Measurements from ENCODE around the gene NBAS. TPM values are rescaled to one million over a fixed set of nuclear protein-coding genes. Genes with fewer than 3 reads are reported as not detected.

The NBAS gene
- total and polyA plus RNA-seq, 10 of the 15 experiments (the other 5 are each of a cell fraction or from before 2014, with no cell fraction given), result 4.3 to 32.7 (median 20.8) TPM

DNA sequence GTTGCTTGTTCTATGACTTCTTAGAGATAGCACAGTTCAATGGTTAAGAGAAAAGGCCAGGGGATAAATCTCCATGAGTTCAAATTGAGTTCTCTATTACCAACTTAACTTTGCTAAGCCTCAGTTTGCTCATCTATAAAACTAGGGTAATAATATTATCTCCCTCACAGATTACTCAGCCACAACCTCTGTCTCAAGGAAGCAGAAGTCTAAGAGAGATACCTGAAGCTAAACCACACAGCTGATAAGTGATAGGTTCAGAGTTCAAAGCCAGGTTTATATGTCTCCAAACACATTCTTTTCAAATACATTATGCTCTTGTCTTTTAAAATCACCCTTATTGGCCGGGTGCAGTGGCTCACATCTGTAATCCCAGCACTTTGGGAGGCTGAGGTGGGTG is 287.7 kb downstream of the NBAS start:
- no peak overlapping the region for H3K27ac ChIP-seq (ENCODE audit: control insufficient read depth, insufficient read depth)
- intact Hi-C loops (cut with micrococcal nuclease; ENCODE audit: unreplicated experiment) (no loop called here), in situ Hi-C loops (cut with MboI) (no loop called here)
- no peak overlapping the region for H2AFZ ChIP-seq (ENCODE audit: control insufficient read depth, low read depth, low read length)
- RAD21 ChIA-PET (ENCODE audit: unreplicated experiment), result no interaction called here
- POLR2A ChIA-PET, result interaction anchor here (0.7 kb wide), 1 partner anchor 79 kb away, joined by 3 read pairs; no protein-coding TSS in a partner anchor
- BruUV-seq (replicated peaks), result no TSS peak
- SMC1A ChIA-PET (ENCODE audit: uncharacterized antibody, unreplicated experiment), result interaction anchor here (0.8 kb wide), 1 partner anchor 23 kb away, joined by 4 read pairs; no protein-coding TSS in a partner anchor
- no peak overlapping the region for H3K4me2 ChIP-seq (ENCODE audit: control insufficient read depth, insufficient read depth)
- no peaks in the 10 kb centered on the region for H3K27me3 ChIP-seq (replicated peaks in 1 of 2; ENCODE audit: control insufficient read depth in 2 of 2, insufficient read depth in 2 of 2, low read length in 1 of 2)
- WGBS (ENCODE audit: insufficient coverage, insufficient replicate concordance, low lambda C conversion rate, missing lambda C conversion rate), result 35% methylated on average over 1 of the region's 1 CpG
- no peaks in the 10 kb centered on the region for H3K4me1 ChIP-seq (ENCODE audit: control insufficient read depth, insufficient read depth, low read length)
- FAIRE-seq (no peak), DNase-seq (ENCODE audit: low read depth, low spot score) (no peak), ATAC-seq (no peak)
- H3K79me2 ChIP-seq (ENCODE audit: control insufficient read depth, insufficient read depth, low read length), result no peaks in the 10 kb centered on the region
- no peaks in the 10 kb centered on the region for H3K9me3 ChIP-seq (replicated peaks; ENCODE audit: control insufficient read depth, insufficient read depth, low read length)
- TF ChIP-seq, protein P1, sequence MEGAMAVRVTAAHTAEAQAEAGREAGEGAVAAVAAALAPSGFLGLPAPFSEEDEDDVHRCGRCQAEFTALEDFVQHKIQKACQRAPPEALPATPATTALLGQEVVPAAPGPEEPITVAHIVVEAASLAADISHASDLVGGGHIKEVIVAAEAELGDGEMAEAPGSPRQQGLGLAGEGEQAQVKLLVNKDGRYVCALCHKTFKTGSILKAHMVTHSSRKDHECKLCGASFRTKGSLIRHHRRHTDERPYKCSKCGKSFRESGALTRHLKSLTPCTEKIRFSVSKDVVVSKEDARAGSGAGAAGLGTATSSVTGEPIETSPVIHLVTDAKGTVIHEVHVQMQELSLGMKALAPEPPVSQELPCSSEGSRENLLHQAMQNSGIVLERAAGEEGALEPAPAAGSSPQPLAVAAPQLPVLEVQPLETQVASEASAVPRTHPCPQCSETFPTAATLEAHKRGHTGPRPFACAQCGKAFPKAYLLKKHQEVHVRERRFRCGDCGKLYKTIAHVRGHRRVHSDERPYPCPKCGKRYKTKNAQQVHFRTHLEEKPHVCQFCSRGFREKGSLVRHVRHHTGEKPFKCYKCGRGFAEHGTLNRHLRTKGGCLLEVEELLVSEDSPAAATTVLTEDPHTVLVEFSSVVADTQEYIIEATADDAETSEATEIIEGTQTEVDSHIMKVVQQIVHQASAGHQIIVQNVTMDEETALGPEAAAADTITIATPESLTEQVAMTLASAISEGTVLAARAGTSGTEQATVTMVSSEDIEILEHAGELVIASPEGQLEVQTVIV (IDR thresholded peaks at IDR 0.05; ENCODE audit: borderline replicate concordance, partially characterized antibody), result no peak
- TF ChIP-seq GABPA (IDR thresholded peaks at IDR 0.05; ENCODE audit: low read depth) (no peak), BRCA1 (IDR thresholded peaks at IDR 0.05; ENCODE audit: low read depth, low read length) (no peak), RAD21 (IDR thresholded peaks at IDR 0.05; ENCODE audit: insufficient read depth, low read depth, low read length) (no peak), RUNX3 (IDR thresholded peaks at IDR 0.05; ENCODE audit: low read length) (no peak), EED (IDR thresholded peaks at IDR 0.05; ENCODE audit: low read depth) (no peak)
- H3K36me3 ChIP-seq (ENCODE audit: control insufficient read depth in 2 of 2, insufficient read depth in 2 of 2, low read length in 1 of 2), result peaks cover 0 to 3% of the 10 kb centered on the region in 2 experiments; a peak in 2 of 4 replicates
- CTCF ChIA-PET, result no interaction called here
- no peak overlapping the region for H3K9ac ChIP-seq (ENCODE audit: control insufficient read depth, insufficient read depth, low read length)
- H4K20me1 ChIP-seq (ENCODE audit: control insufficient read depth, insufficient read depth), result no peaks in the 10 kb centered on the region
- H3K4me3 ChIP-seq, result no peak overlapping the region

All from GM12878 (cell line).